Measurements from ENCODE around the gene CD79A. TPM values are rescaled to one million over a fixed set of nuclear protein-coding genes. Genes with fewer than 3 reads are reported as not detected.

Gene CD79A
- total and polyA plus RNA-seq, 7 donors, result 1.8 to 169 (median 3.6) TPM; not detected in 4

- no peak overlapping the region for H3K27ac ChIP-seq
- H3K4me3 ChIP-seq, result no peak overlapping the region
- no peaks in the 10 kb centered on the region for H3K27me3 ChIP-seq
- no peaks in the 10 kb centered on the region for H3K9me3 ChIP-seq
- H3K4me1 ChIP-seq, result peaks cover 0 to 40% (median 34%) of the 10 kb centered on the region in 4 donors
- TF ChIP-seq CTCF (IDR thresholded peaks at IDR 0.05) (no peak), POLR2A (IDR thresholded peaks at IDR 0.05) (no peak), EP300 (IDR thresholded peaks at IDR 0.05) (no peak), POLR2AphosphoS5 (IDR thresholded peaks at IDR 0.05) (no peak)
- 89% methylated on average over 5 of the region's 5 CpGs for WGBS, 2 donors
- intact Hi-C loops (cut with DNase I), result no loop called here
- DNase-seq, result no peak
- H3K36me3 ChIP-seq, result peaks cover 18 to 78% (median 42%) of the 10 kb centered on the region in 4 donors
Measured at GRCh38 chr19:41864374-41864773, 12.7 kb upstream of the CD79A start.

DNA sequence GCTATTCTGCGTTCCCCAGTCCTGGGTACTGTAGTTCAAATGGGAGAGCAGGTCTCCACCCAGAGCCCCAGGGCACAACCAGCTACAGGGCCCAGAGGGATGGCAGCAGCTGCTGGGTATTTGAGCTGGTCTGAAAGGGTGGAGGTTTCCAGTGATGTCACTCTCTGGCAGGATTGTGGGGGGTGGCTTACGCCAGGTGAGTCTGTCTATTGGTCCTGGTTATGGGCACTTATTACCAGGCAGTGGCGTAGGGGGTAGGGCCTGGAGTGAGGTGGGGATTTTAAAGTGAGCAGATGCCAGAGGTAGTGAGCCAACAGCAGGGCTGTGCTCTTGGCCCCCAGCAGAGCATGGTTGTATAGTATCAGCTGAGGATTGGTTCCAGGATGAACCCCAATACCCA is 10.8 kb upstream of the CD79A start:
- Histone ChIP-seq H3K4me3 (no peak overlapping the region), H3K9me3 (no peaks in the 10 kb centered on the region), H3K4me1 (peaks cover 0 to 31% (median 27%) of the 10 kb centered on the region in 4 donors), H3K27me3 (no peaks in the 10 kb centered on the region), H3K27ac (no peak overlapping the region), H3K36me3 (peaks cover 25 to 94% (median 54%) of the 10 kb centered on the region in 4 donors)
- intact Hi-C loops (cut with DNase I), result no loop called here
- TF ChIP-seq POLR2A (IDR thresholded peaks at IDR 0.05) (no peak), CTCF (IDR thresholded peaks at IDR 0.05) (no peak), POLR2AphosphoS5 (IDR thresholded peaks at IDR 0.05) (no peak), EP300 (IDR thresholded peaks at IDR 0.05) (no peak)
- 83 to 92% methylated on average over 3 of the region's 3 CpGs for WGBS, 2 donors
- DNase-seq, result no peak

- H3K27me3 ChIP-seq, result no peaks in the 10 kb centered on the region
- H3K4me1 ChIP-seq, result peaks cover 0 to 10% (median 7%) of the 10 kb centered on the region in 4 donors
Measured at GRCh38 chr19:41868120-41868988, 8.7 kb upstream of the CD79A start.

GRCh38 chr19:41868989-41869300 is 8.1 kb upstream of the CD79A start:
- no peaks in the 10 kb centered on the region for H3K27me3 ChIP-seq
- no peak overlapping the region for H3K4me3 ChIP-seq
- H3K27ac ChIP-seq, result no peak overlapping the region
- H3K9me3 ChIP-seq, result no peaks in the 10 kb centered on the region
- WGBS, 2 donors, result 89 to 90% methylated on average over 12 of the region's 12 CpGs
- TF ChIP-seq POLR2A (IDR thresholded peaks at IDR 0.05), result no peak
- no peak for TF ChIP-seq EP300 (IDR thresholded peaks at IDR 0.05)
- TF ChIP-seq CTCF (IDR thresholded peaks at IDR 0.05), result no peak
- TF ChIP-seq POLR2AphosphoS5 (IDR thresholded peaks at IDR 0.05), result no peak
- H3K4me1 ChIP-seq, result peaks cover 0 to 8% (median 6%) of the 10 kb centered on the region in 4 donors
- intact Hi-C loops (cut with DNase I), result no loop called here
- no peak for DNase-seq
- H3K36me3 ChIP-seq, result peaks cover 27 to 77% (median 44%) of the 10 kb centered on the region in 4 donors

More at GRCh38 chr19:41868120-41868988, 8.7 kb upstream of the CD79A start:
- WGBS, 2 donors, result 31 to 67% methylated on average over 10 of the region's 10 CpGs
- TF ChIP-seq CTCF (IDR thresholded peaks at IDR 0.05) (no peak), POLR2A (IDR thresholded peaks at IDR 0.05) (no peak), EP300 (IDR thresholded peaks at IDR 0.05) (no peak), POLR2AphosphoS5 (IDR thresholded peaks at IDR 0.05) (no peak)
- peaks cover 28 to 83% (median 46%) of the 10 kb centered on the region in 4 donors for H3K36me3 ChIP-seq
- H3K9me3 ChIP-seq, result no peaks in the 10 kb centered on the region
- H3K27ac ChIP-seq, result no peak overlapping the region
- intact Hi-C loops (cut with DNase I), result no loop called here
- H3K4me3 ChIP-seq, result no peak overlapping the region
- no peak for DNase-seq

All from sigmoid colon (tissue), 7 donors.